HG03354 (cell line): ENCODE measurements around the gene MRPS7.

Experiments
- ATAC-seq: cut with Tn5 transposase; IDR thresholded peaks from one replicate; pipeline ENCODE4 v1.9.1; 2021; ENCODE audit warnings: mild to moderate bottlenecking; ENCODE audit not compliant: unreplicated experiment, poor library complexity, severe bottlenecking

MRPS7 gene

DNA sequence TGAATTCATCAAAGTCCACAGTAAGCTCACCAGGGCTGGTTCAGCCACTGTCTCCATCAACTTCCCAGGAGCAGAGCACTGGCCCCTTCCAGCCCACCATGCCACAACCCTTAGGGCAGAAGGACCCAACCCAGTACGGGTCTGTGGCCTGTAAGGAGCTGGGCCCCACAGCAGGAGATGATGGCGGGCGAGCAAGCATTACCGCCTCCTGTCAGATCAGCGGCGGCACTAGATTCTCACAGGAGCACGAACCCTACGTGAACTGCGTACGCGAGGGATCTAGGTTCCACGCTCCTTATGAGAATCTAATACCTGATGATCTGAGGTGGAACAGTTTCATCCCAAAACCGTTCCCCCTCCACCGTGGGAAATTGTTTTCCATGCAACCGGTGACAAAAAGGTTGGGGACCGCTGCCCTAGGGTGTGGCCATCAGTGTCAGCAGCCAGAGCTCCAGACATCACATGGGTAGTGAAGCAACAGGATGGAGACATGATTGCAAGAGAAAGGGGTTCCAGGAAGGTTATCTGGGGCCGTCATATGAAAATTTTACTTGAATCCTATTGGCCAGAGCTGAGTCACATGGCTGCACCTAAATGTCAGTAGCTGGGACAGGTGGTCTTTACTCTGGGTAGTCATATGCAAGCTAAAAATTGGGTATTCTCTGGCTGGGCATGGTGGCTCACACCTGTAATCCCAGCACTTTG, 40.0 kb downstream of the MRPS7 start:
- ATAC-seq = no peak

DNA sequence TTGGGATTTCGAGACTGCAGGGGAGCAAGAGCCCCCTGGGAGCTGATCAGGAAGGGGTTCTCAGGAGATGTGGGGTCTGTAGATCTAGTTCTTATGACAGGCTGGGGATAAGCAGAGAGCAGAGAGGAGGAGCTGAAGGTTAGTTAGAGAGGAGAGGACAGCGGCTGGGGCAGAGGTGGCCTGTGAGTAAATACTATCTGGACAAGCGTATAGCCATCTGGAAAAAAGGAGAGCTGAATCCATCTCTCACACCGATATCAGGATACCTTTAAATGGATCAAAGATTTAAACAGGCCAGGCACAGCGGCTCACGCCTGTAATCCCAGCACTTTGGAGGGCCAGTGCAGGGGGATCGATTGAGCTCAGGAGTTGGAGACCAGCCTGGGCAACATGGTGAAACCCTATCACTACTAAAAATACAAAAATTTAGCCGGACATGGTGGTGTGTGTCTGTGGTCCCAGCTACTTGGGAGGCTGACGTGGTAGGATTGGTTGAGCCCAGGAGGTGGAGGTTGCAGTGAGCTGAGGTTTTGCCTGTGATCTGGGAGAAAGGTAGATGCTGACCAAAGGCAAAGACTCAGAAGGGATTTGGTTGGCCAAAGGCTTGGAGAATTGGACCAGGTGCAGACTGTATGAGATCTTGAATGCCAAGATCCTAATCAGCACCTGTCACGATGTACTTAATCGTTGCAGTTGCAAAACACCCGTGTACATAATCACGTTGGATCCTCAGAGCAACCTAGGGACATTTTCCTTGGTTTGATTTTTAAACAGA, 46.5 kb downstream of the MRPS7 start:
- ATAC-seq = no peak

DNA sequence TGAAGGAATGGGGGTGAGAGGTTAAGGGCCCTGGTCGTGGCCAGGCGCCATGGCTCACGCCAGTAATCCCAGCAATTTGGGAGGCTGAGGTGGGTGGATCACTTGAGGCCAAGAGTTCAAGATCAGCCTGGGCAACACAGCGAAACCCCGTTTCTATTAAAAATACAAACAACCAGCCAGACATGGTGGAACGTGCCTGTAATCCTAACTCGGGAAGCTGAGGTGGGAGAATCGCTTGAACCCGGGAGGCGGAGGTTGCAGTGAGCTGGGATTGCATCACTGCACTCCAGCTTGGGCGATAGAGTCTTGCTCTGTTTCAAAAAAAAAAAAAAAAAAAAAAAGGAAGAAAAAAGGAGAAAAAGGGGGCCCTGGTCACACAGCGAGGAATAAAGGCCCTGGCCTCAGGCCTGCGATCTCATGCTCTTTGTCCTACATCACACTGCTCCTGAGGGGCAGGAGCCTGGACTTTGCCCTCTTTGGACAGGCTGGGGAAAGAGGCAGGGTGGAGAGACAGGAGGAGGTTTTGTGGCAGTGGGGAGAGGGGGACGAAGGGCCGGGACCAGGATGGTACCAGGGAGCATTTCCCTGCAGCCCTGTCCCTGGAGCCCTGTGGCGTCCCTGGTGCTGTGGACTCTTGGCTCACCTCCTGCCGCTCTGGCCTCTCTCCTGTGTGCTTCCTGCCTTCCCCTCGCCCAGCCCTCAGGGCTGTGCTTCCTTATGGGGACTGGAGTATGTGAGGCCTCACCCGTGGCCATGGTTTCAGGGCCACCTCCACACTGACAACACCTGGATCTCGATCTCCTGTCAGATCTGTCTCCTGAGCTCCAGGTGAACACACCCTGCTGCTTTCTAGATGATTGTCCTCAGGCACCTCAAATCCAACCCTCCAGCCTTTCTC, 47.3 kb downstream of the MRPS7 start:
- ATAC-seq = no peak

DNA sequence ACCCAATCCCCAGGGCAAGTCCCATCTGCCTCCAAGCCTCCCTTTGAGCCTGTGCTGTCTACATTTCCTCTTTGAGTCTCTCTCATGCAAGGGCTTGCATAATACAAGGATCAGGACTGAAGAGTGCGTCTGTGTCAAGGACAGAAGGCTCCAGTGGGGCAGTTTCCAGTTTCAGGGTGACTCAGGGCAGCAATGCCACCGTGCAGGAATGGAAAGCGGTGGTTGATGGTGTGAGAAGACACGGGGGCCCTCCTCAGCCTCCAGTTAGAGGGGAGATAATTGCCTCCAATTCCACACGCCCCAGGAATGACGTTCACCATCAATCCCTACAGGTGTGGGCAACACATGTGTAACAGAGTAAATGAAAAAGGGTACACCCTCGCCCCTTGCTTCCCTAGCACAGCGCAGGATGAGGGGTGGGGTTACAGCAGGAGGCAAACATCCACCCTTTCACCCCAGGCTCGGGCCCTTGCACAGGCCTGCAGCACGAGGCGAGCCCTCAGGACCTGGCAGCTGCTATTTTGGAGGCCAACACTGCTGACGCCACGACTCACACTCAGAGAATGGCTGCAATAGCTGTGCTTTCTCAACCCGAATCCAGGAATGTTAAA, 52.4 kb downstream of the MRPS7 start:
- no peak for ATAC-seq

DNA sequence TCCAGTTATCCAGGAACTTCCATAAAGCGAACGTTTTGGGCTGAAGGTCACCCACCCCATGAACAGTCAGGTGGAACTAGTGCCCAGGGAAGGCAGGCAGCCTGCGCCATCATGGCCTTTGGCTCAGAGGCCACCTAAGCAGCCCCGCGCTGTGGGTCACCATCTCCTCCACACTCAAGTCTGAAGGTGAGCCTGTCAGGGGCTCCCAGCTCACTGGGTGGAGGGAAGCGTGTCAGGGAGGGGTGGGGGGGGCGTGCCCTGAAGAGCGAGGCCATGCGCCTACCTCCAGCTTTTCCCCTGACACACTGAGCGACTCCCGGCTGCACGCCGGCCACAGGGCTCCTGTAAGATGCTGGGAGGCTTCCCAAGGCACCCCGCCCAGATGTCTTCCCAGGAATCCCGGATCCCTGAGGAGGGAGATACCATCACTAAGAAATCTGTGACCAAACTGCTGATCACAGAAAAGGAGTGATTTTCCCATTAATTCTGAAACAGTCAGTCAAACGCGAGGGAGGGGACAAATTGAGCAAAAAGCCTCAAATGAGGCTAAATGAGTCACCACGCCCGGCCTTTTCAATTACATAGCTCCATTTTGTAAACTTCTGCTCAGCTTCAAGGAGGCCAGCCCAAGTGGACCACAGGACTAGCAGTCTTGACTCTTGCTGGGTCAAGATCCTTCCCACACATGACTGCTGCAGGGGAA, 54.0 kb downstream of the MRPS7 start:
- ATAC-seq = no peak
